NCI-H446 (cell line): ENCODE measurements around the gene TPO.
"Not testable (repeated sequence)": the region's sequence is repeated elsewhere in the genome, so short reads cannot be mapped to it uniquely, and the experiment has no call there.

Source experiments
- DNase-seq, 2 experiments: peaks; one replicate each; lab custom pipeline; 2025; lab: John Stamatoyannopoulos, UW

The TPO gene

DNA sequence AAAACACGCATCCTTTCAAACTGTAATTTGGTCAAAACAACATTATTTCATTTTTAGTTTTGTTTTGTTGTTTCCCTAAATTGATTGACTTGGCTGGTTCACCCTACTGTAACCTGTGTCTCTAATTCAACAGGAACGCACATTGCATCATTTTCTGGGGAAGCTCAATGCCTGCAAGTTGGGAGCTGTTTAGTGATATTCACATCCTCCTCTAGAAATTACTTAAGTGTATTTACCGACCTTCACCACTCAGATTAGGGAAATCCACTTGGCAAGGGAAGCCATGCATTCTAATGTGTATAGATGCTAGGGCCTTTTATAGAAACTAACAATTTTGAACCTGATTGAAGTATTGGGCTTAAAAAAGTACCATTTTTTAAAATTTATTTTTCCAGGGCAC lies 7.3 kb upstream of the TPO start:
- DNase-seq = no peak

- DNase-seq = no peak
These were observed 6.8 kb upstream of the TPO start for GRCh38 chr2:1406434-1406833.

GRCh38 chr2:1407950-1408675 lies 5.2 kb upstream of the TPO start:
- no peak for DNase-seq

GRCh38 chr2:1414121-1414520 lies 858 bp downstream of the TPO start:
- DNase-seq = no peak

DNA sequence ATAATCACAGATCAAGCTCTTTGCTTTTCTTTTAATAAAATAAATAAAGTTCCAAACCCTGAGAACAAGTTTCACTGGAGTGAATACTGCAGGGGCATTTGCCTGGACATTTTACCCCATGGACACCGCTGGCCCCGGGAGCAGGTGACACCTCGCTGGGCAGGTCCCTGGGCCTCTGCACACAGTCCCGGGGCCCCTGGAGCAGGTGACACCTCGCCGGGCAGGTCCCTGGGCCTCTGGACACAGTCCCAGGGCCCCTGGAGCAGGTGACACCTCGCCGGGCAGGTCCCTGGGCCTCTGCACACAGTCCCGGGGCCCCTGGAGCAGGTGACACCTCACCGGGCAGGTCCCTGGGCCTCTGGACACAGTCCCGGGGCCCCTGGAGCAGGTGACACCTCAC lies 1.6 kb downstream of the TPO start:
- DNase-seq = not testable (repeated sequence)

- DNase-seq = no peak
These were observed 2.2 kb downstream of the TPO start for GRCh38 chr2:1415501-1415900.

- DNase-seq = no peak
These were observed 5.3 kb downstream of the TPO start for GRCh38 chr2:1418566-1418965.

- no peak for DNase-seq
These were observed 7.7 kb downstream of the TPO start for GRCh38 chr2:1420746-1421480.

DNA sequence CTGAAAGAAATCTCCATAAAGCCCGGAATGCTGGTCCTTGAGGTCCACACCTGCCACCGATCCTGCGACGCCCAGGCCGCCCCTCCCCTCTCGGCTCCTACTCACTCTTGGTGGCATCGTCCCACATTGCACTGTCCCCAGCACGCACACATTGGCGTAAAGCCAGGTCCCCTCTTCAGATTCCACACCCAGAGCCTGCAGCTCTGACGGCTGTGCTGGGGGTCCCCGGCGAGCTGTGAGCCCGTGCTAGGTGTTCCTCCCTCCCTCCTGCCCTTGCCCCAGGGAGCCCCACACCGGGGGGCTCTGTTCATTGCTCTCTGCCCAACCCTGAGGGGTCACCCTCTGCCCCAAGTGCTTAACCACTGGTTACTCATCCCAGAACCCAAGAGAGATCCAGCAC lies 8.5 kb downstream of the TPO start:
- DNase-seq = no peak

GRCh38 chr2:1422131-1422530 lies 8.9 kb downstream of the TPO start:
- DNase-seq = no peak

DNA sequence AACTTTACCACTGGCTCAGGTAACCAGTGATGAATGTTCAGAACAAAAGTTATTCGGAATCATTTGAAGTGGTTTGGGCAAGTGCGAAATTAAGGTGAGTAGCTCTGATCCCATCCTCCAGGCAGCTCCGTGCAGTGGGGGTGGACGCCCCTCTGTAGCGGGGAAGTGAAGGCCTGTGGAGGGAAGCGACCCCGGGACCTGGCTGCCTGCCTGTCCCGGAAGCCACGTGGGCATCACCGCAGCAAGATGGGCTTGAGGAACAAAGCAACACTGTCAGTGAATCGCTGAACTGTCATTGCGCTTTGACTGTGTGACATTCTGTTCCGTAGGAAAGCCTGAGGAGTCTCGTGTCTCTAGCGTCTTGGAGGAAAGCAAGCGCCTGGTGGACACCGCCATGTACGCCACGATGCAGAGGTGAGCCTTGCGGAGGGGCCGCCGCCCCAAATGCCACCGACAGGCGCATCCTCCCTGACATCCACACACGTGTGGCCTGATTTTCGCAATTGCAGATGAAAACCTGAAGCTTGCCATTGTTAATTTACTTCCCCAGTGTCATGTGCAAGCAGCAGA lies 9.5 kb downstream of the TPO start:
- DNase-seq = no peak

DNA sequence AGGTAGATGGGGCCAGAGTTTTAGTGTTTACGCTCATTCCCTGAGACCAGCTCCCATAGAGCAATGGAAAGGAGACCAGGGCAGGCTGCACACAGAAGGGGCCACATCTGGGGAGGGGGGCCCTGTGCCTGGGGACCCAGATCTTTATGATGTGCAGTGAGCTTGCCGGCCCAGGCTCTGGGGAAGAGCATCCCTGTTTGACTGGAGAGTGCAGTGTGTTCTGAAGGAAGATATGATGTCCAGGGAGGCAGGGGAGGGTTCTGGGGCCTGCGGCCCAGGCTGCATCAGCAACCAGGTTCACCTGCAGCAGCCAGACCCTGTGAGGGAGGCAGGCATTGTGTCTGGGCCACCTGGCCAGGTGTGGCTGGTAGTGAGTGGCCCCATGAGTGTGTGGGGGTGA lies 13.8 kb downstream of the TPO start:
- no peak for DNase-seq

DNA sequence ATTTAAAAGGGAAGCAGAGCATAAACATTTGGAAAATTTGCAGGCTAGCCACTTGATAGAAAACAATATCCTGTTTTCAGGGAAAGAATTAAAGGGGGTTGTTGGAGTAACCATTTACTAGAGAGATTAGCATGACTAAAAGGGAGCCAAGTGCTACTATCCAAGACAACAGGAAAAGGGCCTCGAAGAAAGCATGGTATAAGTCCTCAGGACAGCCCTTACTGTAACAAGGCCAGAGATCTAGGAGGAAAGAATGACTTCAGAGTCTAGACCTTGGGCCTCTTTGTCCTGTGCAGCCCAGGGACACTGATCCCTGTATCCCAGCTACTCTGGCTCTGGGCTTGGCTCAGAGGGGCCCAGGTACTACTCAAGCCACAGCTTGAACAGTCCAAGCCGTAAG lies 16.6 kb downstream of the TPO start:
- no peak for DNase-seq

DNA sequence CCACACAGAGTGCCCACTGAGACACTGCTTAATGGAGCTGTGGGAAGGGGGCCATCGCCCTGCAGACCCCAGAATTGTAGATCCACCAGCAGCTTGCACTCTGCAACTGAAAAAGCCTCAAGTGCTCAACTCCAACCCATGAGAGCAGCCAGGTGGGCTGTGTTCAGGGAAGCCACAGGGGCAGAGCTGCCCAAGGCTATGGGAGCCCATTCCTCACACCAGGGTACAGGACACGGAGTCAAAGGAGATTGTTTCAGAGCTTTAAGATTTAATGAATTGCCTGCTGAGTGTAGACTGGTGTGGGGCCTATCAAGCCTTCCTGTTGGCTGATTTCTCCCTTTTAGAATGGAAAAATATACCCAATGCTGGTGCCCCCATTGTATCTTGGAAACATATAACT lies 17.2 kb downstream of the TPO start:
- DNase-seq = no peak

- DNase-seq = no peak
These were observed 18.7 kb downstream of the TPO start for GRCh38 chr2:1431886-1432400.

DNA sequence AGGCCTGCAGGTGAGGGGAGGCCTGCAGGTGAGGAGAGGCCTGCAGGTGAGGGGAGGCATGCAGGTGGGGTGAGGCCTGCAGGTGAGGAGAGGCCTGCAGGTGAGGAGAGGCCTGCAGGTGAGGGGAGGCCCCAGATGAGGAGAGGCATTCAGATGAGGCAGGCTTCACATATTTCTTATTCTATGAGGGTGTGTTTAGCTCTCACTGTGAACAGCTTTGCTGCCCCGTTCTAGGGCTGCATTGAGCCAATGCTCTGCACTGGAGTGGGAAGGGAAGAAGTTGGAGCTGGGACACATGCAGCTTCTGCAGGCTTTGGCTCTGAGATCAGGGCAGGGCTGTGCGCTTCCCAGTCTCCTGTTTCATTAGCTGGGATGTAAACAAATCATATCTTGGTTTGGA lies 19.5 kb downstream of the TPO start:
- no peak for DNase-seq

GRCh38 chr2:1436369-1436768 lies 23.1 kb downstream of the TPO start:
- DNase-seq = no peak

DNA sequence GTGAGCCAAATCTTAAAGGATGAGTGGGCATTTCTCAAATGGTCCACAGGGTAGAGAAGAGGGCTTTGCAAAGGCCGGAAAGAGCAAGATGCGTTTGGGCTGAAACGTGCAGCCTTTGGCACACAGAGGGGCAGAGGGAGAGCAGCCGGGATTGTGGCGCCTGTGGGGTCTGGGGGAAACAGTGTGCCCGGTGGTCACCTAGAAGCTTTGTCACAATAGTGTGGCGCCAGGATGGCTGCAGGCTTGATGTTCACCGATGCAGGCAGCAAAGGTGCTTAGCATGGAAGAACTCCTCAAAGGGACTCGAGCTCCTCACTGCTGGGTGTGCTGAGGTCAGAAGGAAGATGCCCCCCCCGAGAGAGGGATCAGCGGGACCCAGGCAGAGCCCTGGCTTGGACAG lies 23.8 kb downstream of the TPO start:
- DNase-seq = no peak

GRCh38 chr2:1437537-1437936 lies 24.3 kb downstream of the TPO start:
- no peak for DNase-seq

DNA sequence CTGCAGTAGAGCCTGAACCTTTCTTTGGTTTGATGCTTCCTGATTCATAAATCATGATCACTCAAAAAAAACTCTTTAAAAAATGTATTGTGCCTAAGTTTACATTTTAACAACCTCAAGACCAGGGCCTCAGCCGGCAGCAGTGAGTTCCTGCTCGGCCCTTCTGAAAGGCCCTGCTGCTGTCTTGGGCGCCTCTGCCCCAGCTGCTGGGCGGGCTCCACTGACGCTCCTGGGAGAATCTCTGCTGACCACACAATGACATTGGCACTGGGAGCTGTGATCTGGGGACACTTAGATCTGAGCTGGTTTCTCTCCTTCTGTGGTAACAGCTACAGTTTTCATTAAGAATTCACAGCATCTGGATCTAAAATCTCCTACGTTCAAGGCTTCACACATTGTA lies 25.7 kb downstream of the TPO start:
- DNase-seq = no peak

GRCh38 chr2:1440581-1440980 lies 27.3 kb downstream of the TPO start:
- no peak for DNase-seq

DNA sequence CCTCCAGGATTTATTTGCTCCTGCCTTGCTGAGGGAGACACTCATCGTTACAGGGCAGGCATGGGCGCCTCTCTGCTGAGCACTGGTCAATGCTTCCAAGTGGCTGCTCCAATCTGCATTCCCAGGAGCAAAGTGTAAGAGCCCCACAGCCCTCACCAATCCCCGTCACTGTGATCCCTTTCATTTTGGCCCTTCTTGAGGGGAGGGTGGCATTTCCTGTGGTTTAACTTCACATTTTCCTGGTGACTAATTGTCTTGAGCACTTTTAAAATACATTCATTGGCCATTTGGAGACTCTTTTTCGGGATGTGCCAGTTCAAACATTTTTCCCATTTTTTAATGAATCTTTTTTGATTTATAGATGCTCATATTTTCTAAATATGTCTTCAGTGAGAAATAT lies 33.0 kb downstream of the TPO start:
- no peak for DNase-seq

GRCh38 chr2:1448009-1448408 lies 34.7 kb downstream of the TPO start:
- no peak for DNase-seq
